GM21576 (cell line): ENCODE measurements around the gene MARCOL.

Source experiments
- ATAC-seq: cut with Tn5 transposase; IDR thresholded peaks from one replicate; pipeline ENCODE4 v1.9.1; 2021; ENCODE audit warnings: mild to moderate bottlenecking, moderate library complexity; ENCODE audit not compliant: unreplicated experiment

The MARCOL gene

GRCh38 chr5:148238418-148238794 lies at the start of gene MARCOL:
MARCOL (plus strand) TSS chr5:148238525; CDS start chr5:148238598, 73 bp downstream.
- no peak for ATAC-seq

- ATAC-seq, result no peak
Observed at GRCh38 chr5:148191010-148191409, 47.3 kb upstream of the MARCOL start.

GRCh38 chr5:148193202-148193601 lies 45.1 kb upstream of the MARCOL start:
- ATAC-seq, result no peak

GRCh38 chr5:148201151-148201550 lies 37.2 kb upstream of the MARCOL start:
- ATAC-seq, result no peak

- no peak for ATAC-seq
Observed at GRCh38 chr5:148202531-148203203, 35.7 kb upstream of the MARCOL start, which contains the start of gene SPINK6. SPINK6 (plus strand) TSS chr5:148203042; CDS start chr5:148203097, 55 bp downstream.

- ATAC-seq, result no peak
Observed at GRCh38 chr5:148205044-148205806, 33.1 kb upstream of the MARCOL start.

GRCh38 chr5:148205865-148206264 lies 32.5 kb upstream of the MARCOL start:
- ATAC-seq, result no peak

- no peak for ATAC-seq
Observed at GRCh38 chr5:148206620-148207019, 31.7 kb upstream of the MARCOL start.

- ATAC-seq, result no peak
Observed at GRCh38 chr5:148208226-148208625, 30.1 kb upstream of the MARCOL start.

- no peak for ATAC-seq
Observed at GRCh38 chr5:148209151-148209770, 29.1 kb upstream of the MARCOL start.

- ATAC-seq, result no peak
Observed at GRCh38 chr5:148214665-148215185, 23.6 kb upstream of the MARCOL start.

GRCh38 chr5:148221508-148221907 lies 16.8 kb upstream of the MARCOL start:
- ATAC-seq, result no peak

- no peak for ATAC-seq
Observed at GRCh38 chr5:148224117-148224742, 14.1 kb upstream of the MARCOL start.

GRCh38 chr5:148228392-148228984 lies 9.8 kb upstream of the MARCOL start:
- ATAC-seq, result no peak

- no peak for ATAC-seq
Observed at GRCh38 chr5:148229840-148230239, 8.5 kb upstream of the MARCOL start.

- no peak for ATAC-seq
Observed at GRCh38 chr5:148230240-148230639, 8.1 kb upstream of the MARCOL start.

GRCh38 chr5:148237785-148238417 lies 424 bp upstream of the MARCOL start:
- no peak for ATAC-seq

GRCh38 chr5:148248894-148249293 lies 10.6 kb downstream of the MARCOL start:
- no peak for ATAC-seq

GRCh38 chr5:148255456-148255855 lies 17.1 kb downstream of the MARCOL start:
- no peak for ATAC-seq

GRCh38 chr5:148259288-148259687 lies 21.0 kb downstream of the MARCOL start:
- ATAC-seq, result no peak
